Trophoblast cell (in vitro differentiated cells and primary cell): ENCODE measurements around the gene TMSB15C.
"Not testable (repeated sequence)": the region's sequence is repeated elsewhere in the genome, so short reads cannot be mapped to it uniquely, and the experiment has no call there.

Source experiments
- DNase-seq, 2 donors: peaks; one replicate each; pipeline ENCODE4 v3.0.0-alpha.2; 2016
- H2AFZ ChIP-seq: 2 replicates; pipeline ENCODE4 v1.6.1; 2013; ENCODE audit warnings: low read length, moderate library complexity, mild to moderate bottlenecking; ENCODE audit not compliant: insufficient read depth, poor library complexity
- H2AK5ac ChIP-seq: 2 replicates; pipeline ENCODE4 v1.6.1; 2013; ENCODE audit warnings: mild to moderate bottlenecking, low read length
- H2BK120ac ChIP-seq: 2 replicates; pipeline ENCODE4 v1.6.1; 2013; ENCODE audit warnings: low read length, mild to moderate bottlenecking, moderate library complexity; ENCODE audit not compliant: insufficient read depth, poor library complexity
- H2BK12ac ChIP-seq: 2 replicates; pipeline ENCODE4 v1.6.1; 2013; ENCODE audit warnings: mild to moderate bottlenecking, low read length, moderate library complexity
- H2BK5ac ChIP-seq: 2 replicates; pipeline ENCODE4 v1.6.1; 2013; ENCODE audit warnings: low read length, low read depth, moderate library complexity, mild to moderate bottlenecking; ENCODE audit not compliant: poor library complexity
- H3K14ac ChIP-seq: 2 replicates; pipeline ENCODE4 v1.6.1; 2013; ENCODE audit warnings: mild to moderate bottlenecking, low read length
- H3K18ac ChIP-seq: 2 replicates; pipeline ENCODE4 v1.6.1; 2013; ENCODE audit warnings: mild to moderate bottlenecking, low read length
- H3K23ac ChIP-seq: 2 replicates; pipeline ENCODE4 v1.6.1; 2013; ENCODE audit warnings: low read length
- H3K27ac ChIP-seq: 2 replicates; pipeline ENCODE4 v1.5.1; 2013; ENCODE audit warnings: low read depth, mild to moderate bottlenecking, inconsistent platforms, low read length, moderate library complexity
- H3K27me3 ChIP-seq: 2 replicates; pipeline ENCODE4 v1.6.1; 2013; ENCODE audit warnings: inconsistent platforms, mild to moderate bottlenecking, low read length, moderate library complexity; ENCODE audit not compliant: insufficient read depth
- H3K36me3 ChIP-seq, 2 experiments: 1 replicate in 1 of 2; 2 replicates in 1 of 2; pipeline ENCODE4 v1.6.1; 2013; ENCODE audit warnings: low read length in 2 of 2, mild to moderate bottlenecking in 2 of 2, moderate library complexity in 1 of 2; ENCODE audit not compliant: insufficient read depth in 2 of 2, control insufficient read depth in 1 of 2
- H3K4ac ChIP-seq: 2 replicates; pipeline ENCODE4 v1.6.1; 2013; ENCODE audit warnings: low read depth, mild to moderate bottlenecking, low read length, moderate library complexity
- H3K4me1 ChIP-seq, 2 experiments: 1 replicate in 1 of 2; 2 replicates in 1 of 2; pipeline ENCODE4 v1.6.1; 2013; ENCODE audit warnings: low read length in 2 of 2, mild to moderate bottlenecking in 2 of 2, moderate library complexity in 1 of 2; ENCODE audit not compliant: insufficient read depth in 2 of 2, control insufficient read depth in 1 of 2
- H3K4me2 ChIP-seq: 2 replicates; pipeline ENCODE4 v1.6.1; 2013; ENCODE audit warnings: inconsistent platforms, mild to moderate bottlenecking, low read length, moderate library complexity
- H3K4me3 ChIP-seq: 2 replicates; pipeline ENCODE4 v1.5.1; 2013; ENCODE audit warnings: mild to moderate bottlenecking, low read depth, low read length, inconsistent platforms
- H3K79me1 ChIP-seq: one replicate; pipeline ENCODE4 v1.6.1; 2013; ENCODE audit warnings: low read length
- H3K79me2 ChIP-seq: 2 replicates; pipeline ENCODE4 v1.6.1; 2013; ENCODE audit warnings: low read length, mild to moderate bottlenecking; ENCODE audit not compliant: control insufficient read depth, insufficient read depth, poor library complexity
- H3K9ac ChIP-seq: 2 replicates; pipeline ENCODE4 v1.6.1; 2013; ENCODE audit warnings: mild to moderate bottlenecking, low read length
- H3K9me3 ChIP-seq: 2 replicates; pipeline ENCODE4 v1.6.1; 2013; ENCODE audit warnings: low read depth, mild to moderate bottlenecking, control low read depth, inconsistent platforms, low read length; ENCODE audit not compliant: insufficient read depth
- H4K12ac ChIP-seq: 2 replicates; pipeline ENCODE4 v1.6.1; 2013; ENCODE audit warnings: low read depth, mild to moderate bottlenecking, low read length, moderate library complexity
- H4K8ac ChIP-seq: 2 replicates; pipeline ENCODE4 v1.6.1; 2013; ENCODE audit warnings: low read depth, mild to moderate bottlenecking, low read length, moderate library complexity
- H4K91ac ChIP-seq: one replicate; pipeline ENCODE4 v1.6.1; 2013; ENCODE audit warnings: low read depth, mild to moderate bottlenecking, low read length, moderate library complexity
- WGBS: extraction: QIAGEN DNeasy Blood & Tissue Kit; methylation state at CpG from one replicate; pipeline ENCODE4 v1.1.7; 2013; ENCODE audit warnings: missing lambda C conversion rate; ENCODE audit not compliant: insufficient read length, insufficient coverage; ENCODE audit errors: extremely low coverage; 5-methylcytosine and 5-hydroxymethylcytosine counted together

The TMSB15C gene

DNA sequence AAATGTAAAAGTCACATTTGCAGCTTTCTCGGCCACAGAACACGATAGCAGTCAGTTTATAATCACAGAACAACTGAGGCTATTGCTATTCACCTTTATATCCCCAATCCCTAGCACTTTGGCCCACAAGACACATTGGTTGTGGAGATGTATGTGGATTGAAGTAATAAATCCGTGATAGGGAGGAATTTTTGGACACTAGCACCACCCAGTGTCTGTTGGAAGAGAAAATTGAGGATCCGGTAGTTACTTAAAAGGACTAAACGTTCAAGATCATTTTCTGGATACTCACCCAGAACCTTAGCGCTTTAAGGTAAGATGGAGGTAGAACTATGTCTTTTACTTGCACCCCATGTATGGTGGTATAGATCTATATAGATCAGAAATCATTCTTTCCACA, 1.8 kb upstream of the TMSB15C start:
- not testable (repeated sequence) for H3K4me1 ChIP-seq, H2BK12ac ChIP-seq, H3K14ac ChIP-seq, H4K8ac ChIP-seq, H4K91ac ChIP-seq, H3K23ac ChIP-seq, H3K27me3 ChIP-seq, H4K12ac ChIP-seq, H2BK5ac ChIP-seq, H2BK120ac ChIP-seq, H3K9me3 ChIP-seq, H3K4me3 ChIP-seq, H3K4me2 ChIP-seq, H3K4ac ChIP-seq, H3K36me3 ChIP-seq, H2AK5ac ChIP-seq, H3K27ac ChIP-seq, H3K79me2 ChIP-seq, DNase-seq, H3K79me1 ChIP-seq, H2AFZ ChIP-seq, H3K9ac ChIP-seq, H3K18ac ChIP-seq
- no CpG with 5 or more reads among the region's 6 CpGs for WGBS

DNA sequence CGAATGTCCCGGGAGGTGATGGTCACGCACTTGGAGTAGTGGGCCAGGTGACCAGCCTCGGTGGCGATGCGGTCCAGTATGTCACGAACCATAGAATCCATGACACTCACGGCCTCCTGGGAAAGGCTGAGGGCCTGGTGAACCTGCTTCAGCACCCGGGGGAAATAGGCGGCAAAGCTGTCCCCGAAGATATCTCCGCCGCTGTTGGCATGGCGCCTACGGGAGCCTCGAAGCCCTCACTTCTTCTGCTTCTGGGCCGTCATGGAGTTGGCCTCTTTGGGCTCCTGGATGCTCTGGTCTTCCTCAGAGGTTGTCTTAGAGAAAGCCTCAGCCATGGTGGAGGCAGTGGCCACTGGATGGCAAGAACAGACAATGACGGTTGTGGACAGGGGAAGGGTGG, 13.4 kb downstream of the TMSB15C start:
- not testable (repeated sequence) for H2BK5ac ChIP-seq, H3K27me3 ChIP-seq, H3K27ac ChIP-seq, H3K14ac ChIP-seq, H2AK5ac ChIP-seq, DNase-seq, H3K36me3 ChIP-seq, H3K79me2 ChIP-seq, H3K4me3 ChIP-seq, H4K8ac ChIP-seq, H4K12ac ChIP-seq, H3K79me1 ChIP-seq, H2BK12ac ChIP-seq, H3K9ac ChIP-seq, H3K4me2 ChIP-seq, H2AFZ ChIP-seq, H4K91ac ChIP-seq, H3K4me1 ChIP-seq, H3K9me3 ChIP-seq, H3K23ac ChIP-seq, H2BK120ac ChIP-seq, H3K18ac ChIP-seq, H3K4ac ChIP-seq
- no CpG with 5 or more reads among the region's 18 CpGs for WGBS

DNA sequence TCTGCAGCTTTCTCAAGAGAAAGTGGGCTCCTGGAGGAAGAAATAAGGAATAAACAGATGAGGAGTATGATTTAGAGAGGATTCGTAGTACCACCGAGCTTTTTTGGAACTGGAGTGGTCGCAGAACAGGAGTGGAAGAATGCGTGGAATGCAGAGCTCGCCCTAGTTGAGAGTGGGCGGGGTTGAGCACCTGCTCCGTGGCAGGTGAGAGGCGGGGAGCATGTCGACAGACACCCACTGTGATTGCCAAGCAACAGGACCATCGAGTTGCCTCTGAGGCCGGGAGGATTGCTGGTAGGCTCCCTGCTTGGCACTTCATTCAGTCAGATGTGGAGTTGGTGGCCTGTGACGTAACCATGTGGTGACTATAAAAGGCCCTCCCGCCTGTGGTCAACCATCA, 21.1 kb downstream of the TMSB15C start:
- not testable (repeated sequence) for H2BK120ac ChIP-seq, H3K4me2 ChIP-seq, H3K14ac ChIP-seq, H3K79me1 ChIP-seq, H2BK5ac ChIP-seq, H3K18ac ChIP-seq, H3K4me1 ChIP-seq, H2AFZ ChIP-seq, H3K4ac ChIP-seq, H4K91ac ChIP-seq, H2BK12ac ChIP-seq, H3K27me3 ChIP-seq, H3K23ac ChIP-seq, DNase-seq, H4K8ac ChIP-seq, H3K9ac ChIP-seq, H4K12ac ChIP-seq, H3K9me3 ChIP-seq, H3K79me2 ChIP-seq, H2AK5ac ChIP-seq, H3K4me3 ChIP-seq, H3K36me3 ChIP-seq, H3K27ac ChIP-seq
- no CpG with 5 or more reads among the region's 13 CpGs for WGBS

DNA sequence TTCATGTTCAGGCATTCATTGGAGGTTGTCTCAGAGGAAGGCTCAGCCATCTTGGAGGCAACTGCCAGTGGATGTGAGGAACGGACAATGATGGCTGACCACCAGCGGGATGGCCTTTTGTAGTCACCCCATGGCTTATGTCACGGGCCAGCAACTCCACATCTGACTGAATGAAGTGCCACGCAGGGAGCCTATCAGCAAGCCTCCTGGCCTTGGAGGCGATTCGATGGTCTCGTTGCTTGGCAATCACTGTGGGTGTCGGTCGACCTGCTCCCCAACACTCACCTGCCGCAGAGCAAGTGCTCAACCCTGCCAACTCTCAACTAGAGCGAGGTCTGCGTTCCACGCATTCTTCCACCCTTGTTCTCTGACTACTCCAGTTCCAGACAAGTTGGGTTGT, 28.9 kb downstream of the TMSB15C start:
- H4K12ac ChIP-seq: no peak overlapping the region
- no peak overlapping the region for H3K4me3 ChIP-seq
- no peaks in the 10 kb centered on the region for H3K27me3 ChIP-seq
- H2AK5ac ChIP-seq: no peak overlapping the region
- no peak overlapping the region for H2BK5ac ChIP-seq
- no peak overlapping the region for H2BK120ac ChIP-seq
- no peaks in the 10 kb centered on the region for H3K79me2 ChIP-seq
- H3K79me1 ChIP-seq: no peaks in the 10 kb centered on the region
- H4K8ac ChIP-seq: no peak overlapping the region
- H3K36me3 ChIP-seq: no peaks in the 10 kb centered on the region
- H3K23ac ChIP-seq: no peak overlapping the region
- H3K18ac ChIP-seq: no peak overlapping the region
- H3K27ac ChIP-seq: no peak overlapping the region
- no peak overlapping the region for H2BK12ac ChIP-seq
- H3K14ac ChIP-seq: no peak overlapping the region
- H3K4me2 ChIP-seq: no peak overlapping the region
- H3K9ac ChIP-seq: no peak overlapping the region
- H3K4ac ChIP-seq: no peak overlapping the region
- no peak overlapping the region for H2AFZ ChIP-seq
- no CpG with 5 or more reads among the region's 13 CpGs for WGBS
- H3K9me3 ChIP-seq: no peaks in the 10 kb centered on the region
- no peak overlapping the region for H4K91ac ChIP-seq
- no peaks in the 10 kb centered on the region for H3K4me1 ChIP-seq
- DNase-seq: no peak
